SU-DHL-6 (cell line): ENCODE data around the gene MEGF6.

ENCODE experiments used
- H2AFZ ChIP-seq: fragments of 200-600 bp; sonication (generic); 2 replicates; pipeline ENCODE4 v1.6.1; 2014; ENCODE audit warnings: low read depth, mild to moderate bottlenecking, moderate library complexity, mixed read lengths, antibody characterized with exemption, low read length; ENCODE audit not compliant: severe bottlenecking
- H3F3A ChIP-seq: fragments of 200-600 bp; shearing (Covaris generic); 2 replicates; pipeline ENCODE4 v1.6.0; 2016; ENCODE audit warnings: antibody characterized with exemption, mild to moderate bottlenecking; ENCODE audit not compliant: insufficient read depth
- H3K27ac ChIP-seq: fragments of 200-600 bp; sonication (generic); 2 replicates; pipeline ENCODE4 v1.5.1; 2016; ENCODE audit warnings: low read depth, mild to moderate bottlenecking, low read length, moderate library complexity, mixed read lengths
- H3K27me3 ChIP-seq: fragments of 200-600 bp; sonication (generic), shearing (Covaris generic); 2 replicates; pipeline ENCODE4 v1.6.0; 2014; ENCODE audit warnings: mild to moderate bottlenecking, low read length
- H3K36me3 ChIP-seq: fragments of 200-600 bp; sonication (generic); 2 replicates; pipeline ENCODE4 v1.6.1; 2014; ENCODE audit warnings: mild to moderate bottlenecking, low read length, mixed read lengths
- H3K4me2 ChIP-seq: fragments of 300-600, 200-600 bp; shearing (Covaris generic), sonication (generic); 2 replicates; pipeline ENCODE4 v1.6.0; 2014; ENCODE audit warnings: low read length, low read depth, mild to moderate bottlenecking; ENCODE audit not compliant: poor library complexity, severe bottlenecking
- H3K4me3 ChIP-seq: fragments of 200-600 bp; sonication (generic); 2 replicates; pipeline ENCODE4 v1.5.1; 2014; ENCODE audit warnings: antibody characterized with exemption, low read length, mild to moderate bottlenecking, mixed read lengths; ENCODE audit not compliant: insufficient read depth, poor library complexity, severe bottlenecking
- H3K79me2 ChIP-seq: fragments of 200-600 bp; sonication (generic); 2 replicates; pipeline ENCODE4 v1.6.1; 2014; ENCODE audit warnings: mild to moderate bottlenecking, low read length, moderate library complexity; ENCODE audit not compliant: insufficient read depth
- H3K9ac ChIP-seq: fragments of 200-600 bp; sonication (generic); 2 replicates; pipeline ENCODE4 v1.7.0; 2014; ENCODE audit warnings: mild to moderate bottlenecking, low read length
- H3K9me2 ChIP-seq: fragments of 200-600 bp; sonication (generic); replicated peaks from 2 replicates; pipeline ENCODE4 v1.6.1; 2014; ENCODE audit warnings: low read length; ENCODE audit not compliant: insufficient read depth
- H3K9me3 ChIP-seq: fragments of 200-600 bp; sonication (generic); 2 replicates; pipeline ENCODE4 v1.6.1; 2014; ENCODE audit warnings: low read length, mixed read lengths; ENCODE audit not compliant: insufficient read depth
- H4K20me1 ChIP-seq: fragments of 200-600 bp; sonication (generic); 2 replicates; pipeline ENCODE4 v1.6.1; 2014; ENCODE audit warnings: low read depth, mild to moderate bottlenecking, antibody characterized with exemption, low read length, moderate library complexity, mixed read lengths
- CTCF ChIP-seq: fragments of 200-600 bp; sonication (generic); IDR thresholded peaks from one replicate; pipeline ENCODE4 v1.5.1; 2017; ENCODE audit warnings: antibody characterized with exemption, mild to moderate bottlenecking, low read length, moderate library complexity; ENCODE audit not compliant: insufficient read depth, poor library complexity, severe bottlenecking
- EZH2phosphoT487 ChIP-seq: fragments of 200-600 bp; sonication (generic), shearing (Covaris generic); conservative IDR thresholded peaks from 2 replicates; pipeline ENCODE4 v1.6.1; 2018; ENCODE audit warnings: mild to moderate bottlenecking, antibody characterized with exemption, low read length, moderate library complexity, mixed read lengths

Gene MEGF6

GRCh38 chr1:3564921-3565831 lies 46.1 kb downstream of the MEGF6 start:
- H3K9me3 ChIP-seq, result no peaks in the 10 kb centered on the region
- H2AFZ ChIP-seq, result no peak overlapping the region
- H3K9me2 ChIP-seq, result no peaks in the 10 kb centered on the region
- no peak overlapping the region for H3K4me2 ChIP-seq
- no peaks in the 10 kb centered on the region for H3K79me2 ChIP-seq
- no peak overlapping the region for H3K4me3 ChIP-seq
- H3K27me3 ChIP-seq, result no peaks in the 10 kb centered on the region
- TF ChIP-seq EZH2phosphoT487, result no peak
- peak; percentile 46 for TF ChIP-seq CTCF
- no peaks in the 10 kb centered on the region for H3F3A ChIP-seq
- H3K9ac ChIP-seq, result no peak overlapping the region
- no peaks in the 10 kb centered on the region for H4K20me1 ChIP-seq
- no peaks in the 10 kb centered on the region for H3K36me3 ChIP-seq
- H3K27ac ChIP-seq, result no peak overlapping the region

GRCh38 chr1:3563610-3564009 lies 47.7 kb downstream of the MEGF6 start:
- Histone ChIP-seq H3K36me3 (no peaks in the 10 kb centered on the region), H2AFZ (no peak overlapping the region), H3K79me2 (no peaks in the 10 kb centered on the region), H3K27me3 (no peaks in the 10 kb centered on the region), H3F3A (no peaks in the 10 kb centered on the region), H3K27ac (no peak overlapping the region), H3K9me2 (no peaks in the 10 kb centered on the region), H4K20me1 (no peaks in the 10 kb centered on the region), H3K4me2 (no peak overlapping the region), H3K9ac (no peak overlapping the region), H3K4me3 (no peak overlapping the region), H3K9me3 (no peaks in the 10 kb centered on the region)
- TF ChIP-seq CTCF (no peak), EZH2phosphoT487 (no peak)

GRCh38 chr1:3563125-3563524 lies 48.2 kb downstream of the MEGF6 start:
- Histone ChIP-seq H3K27ac (no peak overlapping the region), H3K36me3 (no peaks in the 10 kb centered on the region), H3K79me2 (no peaks in the 10 kb centered on the region), H3K27me3 (no peaks in the 10 kb centered on the region), H4K20me1 (no peaks in the 10 kb centered on the region), H3K4me2 (no peak overlapping the region), H3K9me3 (no peaks in the 10 kb centered on the region), H3K9ac (no peak overlapping the region), H3K4me3 (no peak overlapping the region), H3K9me2 (no peaks in the 10 kb centered on the region), H2AFZ (no peak overlapping the region), H3F3A (no peaks in the 10 kb centered on the region)
- TF ChIP-seq EZH2phosphoT487 (no peak), CTCF (no peak)
